Glomerular endothelial cell (primary cell): ENCODE results near the gene ANKDD1A. TPM values are rescaled to one million over a fixed set of nuclear protein-coding genes. Genes with fewer than 3 reads are reported as not detected.

Experiments
- DNase-seq: peaks from one replicate; pipeline ENCODE4 v3.0.0-alpha.2; 2011; ENCODE audit warnings: low read depth, low spot score; ENCODE audit errors: extremely low read depth
- total RNA-seq: library from RNA; depleted of rRNA; stranded (reverse); fragments of >200 nt; gene quantifications from 2 replicates; pipeline ENCODE4 v1.2.3, GENCODE V29; 2015

The ANKDD1A gene
- total RNA-seq, 1 donor from 2014 or later = 6.2 TPM

- DNase-seq = no peak
These were observed 10.0 kb downstream of the ANKDD1A start for GRCh38 chr15:64921711-64922110.

GRCh38 chr15:64923546-64923945 is 11.8 kb downstream of the ANKDD1A start:
- DNase-seq = no peak

GRCh38 chr15:64925335-64926330 is 13.9 kb downstream of the ANKDD1A start:
- DNase-seq = no peak

- no peak for DNase-seq
These were observed 15.0 kb downstream of the ANKDD1A start for GRCh38 chr15:64926661-64927060.

GRCh38 chr15:64928626-64929220 is 17.0 kb downstream of the ANKDD1A start:
- DNase-seq = no peak

GRCh38 chr15:64930019-64930652 is 18.4 kb downstream of the ANKDD1A start:
- DNase-seq = no peak

- DNase-seq = no peak
These were observed 19.2 kb downstream of the ANKDD1A start for GRCh38 chr15:64930778-64931371.

GRCh38 chr15:64931381-64931780 is 19.7 kb downstream of the ANKDD1A start:
- DNase-seq = no peak

GRCh38 chr15:64934023-64934422 is 22.3 kb downstream of the ANKDD1A start:
- no peak for DNase-seq

GRCh38 chr15:64938192-64938591 is 26.5 kb downstream of the ANKDD1A start:
- DNase-seq = no peak

- DNase-seq = no peak
These were observed 30.7 kb downstream of the ANKDD1A start for GRCh38 chr15:64942356-64942755.

GRCh38 chr15:64943512-64944225 is 32.0 kb downstream of the ANKDD1A start:
- no peak for DNase-seq

- no peak for DNase-seq
These were observed 33.3 kb downstream of the ANKDD1A start for GRCh38 chr15:64944961-64945360.

GRCh38 chr15:64947211-64947610 is 35.5 kb downstream of the ANKDD1A start:
- no peak for DNase-seq

GRCh38 chr15:64948916-64949315 is 37.2 kb downstream of the ANKDD1A start:
- no peak for DNase-seq

GRCh38 chr15:64949383-64950186 is 37.9 kb downstream of the ANKDD1A start:
- no peak for DNase-seq

GRCh38 chr15:64950888-64951287 is 39.2 kb downstream of the ANKDD1A start:
- DNase-seq = no peak

- DNase-seq = no peak
These were observed 40.2 kb downstream of the ANKDD1A start for GRCh38 chr15:64951777-64952418.

GRCh38 chr15:64954395-64954794 is 42.7 kb downstream of the ANKDD1A start:
- no peak for DNase-seq
